ENCODE data around the gene POU2F3.

Gene POU2F3

DNA sequence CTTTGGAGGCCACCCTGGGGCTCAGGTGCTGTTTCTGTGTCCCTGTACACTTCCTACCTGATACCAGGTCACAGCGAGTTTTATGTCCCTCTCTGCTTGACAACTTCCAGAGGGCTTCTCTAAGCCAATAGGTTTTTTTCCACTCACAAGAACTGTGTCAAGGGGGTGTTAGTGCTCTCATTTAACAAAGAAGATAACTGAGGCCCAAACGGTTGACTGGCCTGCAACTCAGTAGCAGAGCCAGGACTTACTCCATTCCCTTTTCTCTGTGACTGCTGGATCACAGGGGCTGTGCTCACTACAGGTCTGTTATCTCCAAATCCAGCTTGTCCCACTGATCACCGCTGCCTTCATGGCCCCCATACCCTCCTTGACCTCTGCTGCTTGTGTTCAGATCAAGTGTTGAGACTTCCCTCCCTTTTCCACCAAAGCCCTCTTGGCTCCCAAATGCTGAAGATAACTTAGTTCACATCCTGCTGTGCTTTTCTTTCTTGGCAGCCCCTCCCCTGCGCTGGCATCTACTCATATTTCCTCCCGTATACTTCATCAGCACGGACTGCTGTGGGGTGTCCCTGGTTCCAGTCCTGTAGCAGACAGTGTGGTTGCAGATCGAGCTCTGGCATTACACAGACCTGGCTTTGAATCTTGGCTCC, 41.3 kb downstream of the POU2F3 start:
- Histone ChIP-seq H3K36me3 (replicated peaks; ENCODE audit: insufficient read depth, low read length) (no peaks in the 10 kb centered on the region), H3K4me1 (ENCODE audit: low read length) (no peaks in the 10 kb centered on the region), H3K27me3 (replicated peaks; ENCODE audit: insufficient read depth, low read length) (no peaks in the 10 kb centered on the region), H3K4me3 (ENCODE audit: low read length) (no peak overlapping the region), H4K20me1 (ENCODE audit: insufficient read depth, low read length) (no peaks in the 10 kb centered on the region), H3K9ac (ENCODE audit: low read length) (no peak overlapping the region), H3F3A (ENCODE audit: insufficient read depth, low read length) (no peaks in the 10 kb centered on the region), H3K9me3 (replicated peaks; ENCODE audit: insufficient read depth, low read length) (no peaks in the 10 kb centered on the region), H3K27ac (ENCODE audit: low read length) (no peak overlapping the region), H3K4me2 (ENCODE audit: low read depth, low read length) (no peak overlapping the region), H2AFZ (ENCODE audit: low read length) (no peak overlapping the region), H3K79me2 (ENCODE audit: low read length) (no peaks in the 10 kb centered on the region), H3K9me2 (replicated peaks; ENCODE audit: insufficient read depth, low read length) (no peaks in the 10 kb centered on the region)
- DNase-seq, result no peak
- TF ChIP-seq EZH2 (optimal IDR thresholded peaks at IDR 0.05; ENCODE audit: low read depth, low read length), result no peak
- TF ChIP-seq EZH2phosphoT487 (IDR thresholded peaks at IDR 0.05; ENCODE audit: low read length), result no peak
- TF ChIP-seq, protein P1, sequence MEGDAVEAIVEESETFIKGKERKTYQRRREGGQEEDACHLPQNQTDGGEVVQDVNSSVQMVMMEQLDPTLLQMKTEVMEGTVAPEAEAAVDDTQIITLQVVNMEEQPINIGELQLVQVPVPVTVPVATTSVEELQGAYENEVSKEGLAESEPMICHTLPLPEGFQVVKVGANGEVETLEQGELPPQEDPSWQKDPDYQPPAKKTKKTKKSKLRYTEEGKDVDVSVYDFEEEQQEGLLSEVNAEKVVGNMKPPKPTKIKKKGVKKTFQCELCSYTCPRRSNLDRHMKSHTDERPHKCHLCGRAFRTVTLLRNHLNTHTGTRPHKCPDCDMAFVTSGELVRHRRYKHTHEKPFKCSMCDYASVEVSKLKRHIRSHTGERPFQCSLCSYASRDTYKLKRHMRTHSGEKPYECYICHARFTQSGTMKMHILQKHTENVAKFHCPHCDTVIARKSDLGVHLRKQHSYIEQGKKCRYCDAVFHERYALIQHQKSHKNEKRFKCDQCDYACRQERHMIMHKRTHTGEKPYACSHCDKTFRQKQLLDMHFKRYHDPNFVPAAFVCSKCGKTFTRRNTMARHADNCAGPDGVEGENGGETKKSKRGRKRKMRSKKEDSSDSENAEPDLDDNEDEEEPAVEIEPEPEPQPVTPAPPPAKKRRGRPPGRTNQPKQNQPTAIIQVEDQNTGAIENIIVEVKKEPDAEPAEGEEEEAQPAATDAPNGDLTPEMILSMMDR (IDR thresholded peaks at IDR 0.05; ENCODE audit: low read length), result no peak

DNA sequence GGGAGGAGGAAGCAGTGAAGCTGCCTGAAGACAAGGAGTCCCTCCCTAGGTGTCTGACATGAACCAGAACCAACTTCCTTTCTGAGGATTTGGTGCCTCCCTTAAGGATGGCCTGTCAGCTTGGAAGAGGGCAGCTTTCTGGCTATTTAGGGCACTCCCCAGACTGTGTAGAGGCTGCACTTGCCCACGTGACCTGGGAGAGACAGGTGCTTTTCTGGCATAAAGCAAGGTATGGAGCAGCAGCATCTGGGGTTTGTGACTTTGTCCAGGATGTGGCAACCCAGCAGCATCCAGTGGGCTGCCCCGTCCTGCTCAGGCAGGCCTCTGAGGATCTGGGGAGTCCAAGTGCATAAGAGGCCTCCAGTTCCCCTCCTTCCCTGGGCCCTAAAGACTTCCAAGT, 43.2 kb downstream of the POU2F3 start:
- Histone ChIP-seq H3K4me1 (ENCODE audit: low read length) (no peaks in the 10 kb centered on the region), H3K9me2 (replicated peaks; ENCODE audit: insufficient read depth, low read length) (no peaks in the 10 kb centered on the region), H3K9me3 (replicated peaks; ENCODE audit: insufficient read depth, low read length) (no peaks in the 10 kb centered on the region), H3K27me3 (replicated peaks; ENCODE audit: insufficient read depth, low read length) (no peaks in the 10 kb centered on the region), H3K36me3 (replicated peaks; ENCODE audit: insufficient read depth, low read length) (no peaks in the 10 kb centered on the region), H2AFZ (ENCODE audit: low read length) (no peak overlapping the region), H3K4me2 (ENCODE audit: low read depth, low read length) (no peak overlapping the region), H4K20me1 (ENCODE audit: insufficient read depth, low read length) (no peaks in the 10 kb centered on the region), H3K79me2 (ENCODE audit: low read length) (no peaks in the 10 kb centered on the region), H3F3A (ENCODE audit: insufficient read depth, low read length) (no peaks in the 10 kb centered on the region), H3K9ac (ENCODE audit: low read length) (no peak overlapping the region), H3K4me3 (ENCODE audit: low read length) (no peak overlapping the region), H3K27ac (ENCODE audit: low read length) (no peak overlapping the region)
- TF ChIP-seq EZH2 (optimal IDR thresholded peaks at IDR 0.05; ENCODE audit: low read depth, low read length) (no peak), EZH2phosphoT487 (IDR thresholded peaks at IDR 0.05; ENCODE audit: low read length) (no peak)
- TF ChIP-seq, protein P1 (IDR thresholded peaks at IDR 0.05; ENCODE audit: low read length), result no peak
- DNase-seq, result no peak

DNA sequence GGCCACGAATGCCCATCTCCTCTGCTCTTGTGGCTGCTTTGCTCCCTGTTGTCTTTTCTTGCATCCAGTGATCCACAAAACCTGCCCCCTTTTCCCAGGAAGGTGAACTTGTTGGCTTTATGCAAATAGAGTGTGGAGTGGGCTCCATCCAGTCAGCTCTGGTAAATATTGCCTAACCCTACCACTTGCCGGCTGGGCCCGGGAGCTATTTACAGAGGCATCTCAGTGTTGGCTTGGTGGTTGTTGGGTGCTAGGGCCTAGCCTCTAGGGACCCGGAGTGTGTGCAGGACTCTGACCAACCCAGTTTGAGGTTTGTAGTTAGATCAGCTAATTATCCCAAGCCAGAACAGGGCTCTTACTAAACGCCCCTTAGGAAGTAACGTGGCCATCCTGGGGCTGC, 44.3 kb downstream of the POU2F3 start:
- DNase-seq, result no peak
- no peaks in the 10 kb centered on the region for H3K36me3 ChIP-seq (replicated peaks; ENCODE audit: insufficient read depth, low read length)
- H2AFZ ChIP-seq (ENCODE audit: low read length), result no peak overlapping the region
- no peaks in the 10 kb centered on the region for H4K20me1 ChIP-seq (ENCODE audit: insufficient read depth, low read length)
- no peak overlapping the region for H3K4me2 ChIP-seq (ENCODE audit: low read depth, low read length)
- no peaks in the 10 kb centered on the region for H3K9me2 ChIP-seq (replicated peaks; ENCODE audit: insufficient read depth, low read length)
- no peak overlapping the region for H3K27ac ChIP-seq (ENCODE audit: low read length)
- no peak overlapping the region for H3K4me3 ChIP-seq (ENCODE audit: low read length)
- no peaks in the 10 kb centered on the region for H3K9me3 ChIP-seq (replicated peaks; ENCODE audit: insufficient read depth, low read length)
- TF ChIP-seq, protein P1 (IDR thresholded peaks at IDR 0.05; ENCODE audit: low read length), result no peak
- TF ChIP-seq EZH2phosphoT487 (IDR thresholded peaks at IDR 0.05; ENCODE audit: low read length) (no peak), EZH2 (optimal IDR thresholded peaks at IDR 0.05; ENCODE audit: low read depth, low read length) (no peak)
- H3K9ac ChIP-seq (ENCODE audit: low read length), result no peak overlapping the region
- no peaks in the 10 kb centered on the region for H3K79me2 ChIP-seq (ENCODE audit: low read length)
- H3K4me1 ChIP-seq (ENCODE audit: low read length), result no peaks in the 10 kb centered on the region
- no peaks in the 10 kb centered on the region for H3F3A ChIP-seq (ENCODE audit: insufficient read depth, low read length)
- H3K27me3 ChIP-seq (replicated peaks; ENCODE audit: insufficient read depth, low read length), result no peaks in the 10 kb centered on the region
